Uterus (tissue), 2 donors: ENCODE results near the gene DUSP22.

Experiments
- CTCF ChIP-seq, 4 experiments: fragments of 200-600 bp in 2 of 4; fragments of 450-650 bp in 2 of 4; sonication (generic) in 2 of 4; IDR thresholded peaks; one replicate each; pipeline ENCODE4 v1.5.1; 2016 to 2019; ENCODE audit warnings: antibody characterized with exemption in 4 of 4, mild to moderate bottlenecking in 2 of 4, moderate library complexity in 1 of 4
- POLR2A ChIP-seq, 2 donors: fragments of 450-650 bp; IDR thresholded peaks; one replicate each; pipeline ENCODE4 v1.6.1; 2016; ENCODE audit warnings: antibody characterized with exemption in 2 of 2, mild to moderate bottlenecking in 1 of 2, moderate library complexity in 1 of 2

GRCh38 chr6:281469-282103 is 10.7 kb upstream of the DUSP22 start:
- no peak for TF ChIP-seq POLR2A (IDR thresholded peaks at IDR 0.05)
- no peak for TF ChIP-seq CTCF (IDR thresholded peaks at IDR 0.05)
